ENCODE results near the gene VWA5A.

The VWA5A gene, protein sequence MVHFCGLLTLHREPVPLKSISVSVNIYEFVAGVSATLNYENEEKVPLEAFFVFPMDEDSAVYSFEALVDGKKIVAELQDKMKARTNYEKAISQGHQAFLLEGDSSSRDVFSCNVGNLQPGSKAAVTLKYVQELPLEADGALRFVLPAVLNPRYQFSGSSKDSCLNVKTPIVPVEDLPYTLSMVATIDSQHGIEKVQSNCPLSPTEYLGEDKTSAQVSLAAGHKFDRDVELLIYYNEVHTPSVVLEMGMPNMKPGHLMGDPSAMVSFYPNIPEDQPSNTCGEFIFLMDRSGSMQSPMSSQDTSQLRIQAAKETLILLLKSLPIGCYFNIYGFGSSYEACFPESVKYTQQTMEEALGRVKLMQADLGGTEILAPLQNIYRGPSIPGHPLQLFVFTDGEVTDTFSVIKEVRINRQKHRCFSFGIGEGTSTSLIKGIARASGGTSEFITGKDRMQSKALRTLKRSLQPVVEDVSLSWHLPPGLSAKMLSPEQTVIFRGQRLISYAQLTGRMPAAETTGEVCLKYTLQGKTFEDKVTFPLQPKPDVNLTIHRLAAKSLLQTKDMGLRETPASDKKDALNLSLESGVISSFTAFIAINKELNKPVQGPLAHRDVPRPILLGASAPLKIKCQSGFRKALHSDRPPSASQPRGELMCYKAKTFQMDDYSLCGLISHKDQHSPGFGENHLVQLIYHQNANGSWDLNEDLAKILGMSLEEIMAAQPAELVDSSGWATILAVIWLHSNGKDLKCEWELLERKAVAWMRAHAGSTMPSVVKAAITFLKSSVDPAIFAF

DNA sequence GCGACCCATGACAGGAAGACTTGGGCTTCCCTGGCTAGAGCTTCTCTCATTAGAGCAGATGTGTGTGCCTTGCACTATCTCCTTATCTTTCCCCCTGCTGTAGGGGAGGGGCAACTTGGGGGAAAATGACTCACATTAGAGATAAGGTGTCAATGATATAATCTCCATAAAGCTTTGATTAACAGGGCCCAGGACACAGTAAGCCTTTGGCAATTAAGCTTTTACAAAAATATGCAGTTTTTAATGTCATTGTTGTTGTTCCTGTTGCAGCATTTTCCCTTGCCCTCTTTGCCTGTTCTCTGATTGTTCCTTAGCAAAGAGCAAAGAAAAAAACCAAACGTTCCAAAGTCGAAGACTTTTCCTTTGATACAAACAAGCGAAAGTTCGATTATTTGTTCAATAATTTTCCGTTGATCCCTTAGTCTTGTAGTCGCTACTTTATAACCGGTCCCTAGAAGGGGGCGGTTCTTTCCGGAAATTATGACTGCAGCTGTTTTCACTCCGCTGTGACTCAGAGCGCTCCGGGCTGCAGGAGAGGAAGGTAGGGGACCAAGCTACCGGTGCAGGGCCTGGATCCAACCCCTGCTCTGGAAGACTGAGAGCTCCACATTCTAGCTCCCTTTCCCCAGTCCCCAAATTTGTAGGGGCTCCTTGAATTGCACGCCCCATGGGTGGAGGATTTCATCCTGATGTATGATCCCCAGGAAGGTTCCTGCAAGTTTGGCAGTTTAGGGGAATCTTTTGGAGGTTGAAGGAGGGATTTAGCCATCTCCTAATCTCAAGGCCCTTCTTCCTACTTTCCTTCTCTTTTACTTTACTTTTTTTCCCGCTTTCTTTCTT, at the start of gene VWA5A:
TSS of gene VWA5A (plus strand) at position 509 of the 840 bp plus-strand sequence. CDS start 2,062 bp downstream, outside the sequence.
- POLR2A ChIA-PET (ENCODE audit: low non-redundant PET): no interaction called here
- no peak within 1 kb of the TSS for H3K27ac ChIP-seq
- CTCF ChIA-PET: no interaction called here
- peak; percentile 86 for DNase-seq (ENCODE audit: low spot score)
- TF ChIP-seq, protein P1, sequence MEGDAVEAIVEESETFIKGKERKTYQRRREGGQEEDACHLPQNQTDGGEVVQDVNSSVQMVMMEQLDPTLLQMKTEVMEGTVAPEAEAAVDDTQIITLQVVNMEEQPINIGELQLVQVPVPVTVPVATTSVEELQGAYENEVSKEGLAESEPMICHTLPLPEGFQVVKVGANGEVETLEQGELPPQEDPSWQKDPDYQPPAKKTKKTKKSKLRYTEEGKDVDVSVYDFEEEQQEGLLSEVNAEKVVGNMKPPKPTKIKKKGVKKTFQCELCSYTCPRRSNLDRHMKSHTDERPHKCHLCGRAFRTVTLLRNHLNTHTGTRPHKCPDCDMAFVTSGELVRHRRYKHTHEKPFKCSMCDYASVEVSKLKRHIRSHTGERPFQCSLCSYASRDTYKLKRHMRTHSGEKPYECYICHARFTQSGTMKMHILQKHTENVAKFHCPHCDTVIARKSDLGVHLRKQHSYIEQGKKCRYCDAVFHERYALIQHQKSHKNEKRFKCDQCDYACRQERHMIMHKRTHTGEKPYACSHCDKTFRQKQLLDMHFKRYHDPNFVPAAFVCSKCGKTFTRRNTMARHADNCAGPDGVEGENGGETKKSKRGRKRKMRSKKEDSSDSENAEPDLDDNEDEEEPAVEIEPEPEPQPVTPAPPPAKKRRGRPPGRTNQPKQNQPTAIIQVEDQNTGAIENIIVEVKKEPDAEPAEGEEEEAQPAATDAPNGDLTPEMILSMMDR (conservative IDR thresholded peaks at IDR 0.05; ENCODE audit: low read depth): no peak

DNA sequence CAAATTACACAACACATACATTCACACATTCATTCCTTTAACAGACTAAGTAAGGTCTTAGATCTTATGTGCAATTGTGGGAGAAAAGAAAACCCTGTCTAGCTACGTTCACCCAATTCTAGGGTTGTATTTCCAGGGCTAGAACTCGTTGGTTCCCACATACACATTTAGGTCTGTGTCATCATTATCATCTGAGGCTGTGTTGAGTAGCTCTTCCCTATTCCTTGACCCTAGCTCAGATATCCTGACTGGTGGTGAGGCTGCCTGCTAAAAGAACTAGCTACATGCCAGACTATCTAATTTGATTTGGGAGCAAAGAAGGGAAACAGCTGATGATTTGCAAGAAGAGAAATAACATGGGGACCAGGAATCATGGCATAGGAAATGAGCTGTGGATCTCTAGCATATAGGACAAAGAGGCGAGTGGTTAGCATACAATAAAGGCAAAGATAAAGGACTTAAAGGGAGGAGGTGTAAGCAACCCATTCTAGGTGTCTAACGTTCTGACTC, 46.6 kb upstream of the VWA5A start:
- DNase-seq (ENCODE audit: low spot score): no peak
- CTCF ChIA-PET: interaction anchor here (0.5 kb wide), 1 partner anchor 95 kb away, joined by 3 read pairs; no protein-coding TSS in a partner anchor

DNA sequence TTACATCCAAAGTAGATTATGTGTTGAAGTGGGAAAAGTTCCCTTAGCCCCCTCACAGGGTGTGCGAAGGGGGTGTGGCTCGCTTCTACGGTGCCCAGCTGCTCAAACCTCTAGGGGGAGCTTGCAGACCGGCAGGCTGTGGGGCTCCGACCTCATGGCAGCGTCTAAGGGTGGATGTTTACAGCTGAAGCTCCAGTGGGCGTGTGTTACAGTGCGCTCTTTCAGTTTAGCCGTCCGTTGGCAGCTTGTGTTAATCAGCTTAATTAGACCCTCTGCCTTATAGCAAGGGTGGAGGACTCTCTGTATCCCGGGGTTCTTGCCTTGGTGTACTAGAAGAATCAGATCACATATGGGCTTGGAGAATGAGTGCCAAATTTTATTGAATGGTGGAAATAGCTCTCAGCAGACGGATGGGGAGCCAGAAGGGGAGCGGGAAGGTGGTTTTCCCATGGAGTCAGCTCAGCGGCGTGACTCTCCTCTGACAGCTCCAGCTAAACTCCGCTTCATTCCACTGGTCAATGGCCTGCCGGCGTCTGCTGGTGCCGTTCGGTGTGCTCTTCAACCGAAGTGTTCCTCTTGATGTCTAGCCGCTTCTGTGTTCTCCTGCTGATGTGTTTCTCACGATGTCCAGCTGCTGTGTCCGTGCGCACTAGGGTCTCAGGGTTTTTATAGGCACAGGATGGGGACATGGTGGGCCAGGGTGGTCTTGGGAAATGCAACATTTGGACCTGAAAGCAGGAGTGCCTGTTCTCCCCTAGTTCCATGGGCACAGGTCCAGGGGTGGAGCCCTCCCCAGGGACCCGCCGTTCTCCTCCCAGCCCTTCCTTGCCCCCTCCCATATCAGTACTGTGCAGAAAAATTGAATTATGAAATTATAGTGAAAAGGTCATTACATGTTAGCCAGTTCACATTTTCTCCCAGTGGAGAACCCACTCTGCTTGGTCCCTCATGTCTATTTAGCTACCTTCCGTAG, 45.5 kb upstream of the VWA5A start:
- TF ChIP-seq, protein P1 (conservative IDR thresholded peaks at IDR 0.05; ENCODE audit: low read depth): peak; percentile 49
- CTCF ChIA-PET: interaction anchor here (0.5 to 0.6 kb wide), 4 partner anchors 119 to 1003 kb away, joined by 3 to 6 read pairs (median 4); no protein-coding TSS in a partner anchor
- DNase-seq (ENCODE audit: low spot score): peak; percentile 16
- no peak overlapping the region for H3K27ac ChIP-seq
- POLR2A ChIA-PET (ENCODE audit: low non-redundant PET): no interaction called here

More for the DNA sequence above, 46.6 kb upstream of the VWA5A start:
- TF ChIP-seq, protein P1 (conservative IDR thresholded peaks at IDR 0.05; ENCODE audit: low read depth): no peak
- no peak overlapping the region for H3K27ac ChIP-seq
- POLR2A ChIA-PET (ENCODE audit: low non-redundant PET): interaction anchor here (0.7 kb wide), 1 partner anchor 130 kb away, joined by 3 read pairs; no protein-coding TSS in a partner anchor

DNA sequence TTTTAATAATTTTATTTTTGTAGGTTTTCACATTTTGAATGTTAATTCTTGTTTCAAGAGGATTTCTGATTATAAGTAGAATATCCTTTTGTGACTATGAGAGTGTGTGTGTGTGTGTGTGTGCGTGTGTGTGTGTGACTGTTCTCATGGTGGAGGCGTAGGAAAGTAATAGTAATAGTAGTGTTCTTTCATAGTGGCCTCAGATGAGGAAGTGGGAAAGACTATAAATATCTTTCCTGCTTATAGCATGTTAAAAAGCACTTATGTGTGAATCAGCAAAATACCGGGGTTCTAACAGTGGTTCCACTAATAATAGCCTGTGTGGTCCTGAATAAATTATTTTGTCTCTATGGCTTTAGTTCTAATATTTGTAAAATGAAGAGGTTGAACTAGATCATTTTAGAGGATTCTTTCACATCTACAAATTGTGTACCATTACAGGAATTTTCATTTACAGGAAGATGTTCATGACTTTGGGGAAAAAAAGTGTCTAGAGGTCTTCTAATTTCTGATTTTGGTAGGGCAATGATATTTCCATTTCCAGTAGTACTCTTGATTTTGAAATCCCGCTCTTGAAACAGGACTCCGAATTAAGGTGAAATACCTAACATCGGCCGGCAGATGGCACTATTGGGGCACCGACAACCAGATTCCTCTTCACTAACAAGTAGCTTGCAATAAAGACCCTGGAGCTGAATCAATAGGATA, 44.2 kb upstream of the VWA5A start:
- TF ChIP-seq, protein P1 (conservative IDR thresholded peaks at IDR 0.05; ENCODE audit: low read depth): peak; percentile 84
- ChIA-PET CTCF (interaction anchor here (0.5 to 1.3 kb wide), 13 partner anchors 10 to 1053 kb away, joined by 3 to 5 read pairs (median 3); no protein-coding TSS in a partner anchor), POLR2A (ENCODE audit: low non-redundant PET) (no interaction called here)
- H3K27ac ChIP-seq: no peak overlapping the region
- peak; percentile 50 for DNase-seq (ENCODE audit: low spot score)

DNA sequence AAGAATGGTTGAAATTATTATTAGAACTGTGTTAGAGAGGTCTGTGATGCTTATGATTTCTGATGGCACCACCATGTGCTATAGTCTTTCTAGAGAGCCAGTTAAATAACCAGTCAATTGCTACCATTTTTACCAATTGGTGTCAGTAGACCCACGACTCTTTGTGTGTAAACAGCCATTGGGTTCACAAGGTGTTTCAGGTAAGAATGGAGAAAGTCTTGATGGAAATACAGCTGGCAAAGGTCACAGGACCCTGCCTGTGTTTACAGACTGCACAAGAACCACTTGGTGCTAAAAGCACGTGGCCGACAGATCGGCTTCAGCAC, 43.7 kb upstream of the VWA5A start:
- TF ChIP-seq, protein P1 (conservative IDR thresholded peaks at IDR 0.05; ENCODE audit: low read depth): no peak; the same call in 1 of the 2 replicates
- H3K27ac ChIP-seq: no peak overlapping the region
- CTCF ChIA-PET: interaction anchor here (0.5 to 1.3 kb wide), 14 partner anchors 9 to 1053 kb away, joined by 3 to 5 read pairs (median 3); no protein-coding TSS in a partner anchor
- no peak for DNase-seq (ENCODE audit: low spot score)
- POLR2A ChIA-PET (ENCODE audit: low non-redundant PET): no interaction called here
